Inferior parietal cortex (tissue), 1 donor: Measurements from ENCODE around the gene OSBPL2.

Experiments
- DNase-seq: peaks from one replicate; pipeline ENCODE4 v3.0.0-alpha.2; 2016; ENCODE audit errors: extremely low spot score

OSBPL2 gene

DNA sequence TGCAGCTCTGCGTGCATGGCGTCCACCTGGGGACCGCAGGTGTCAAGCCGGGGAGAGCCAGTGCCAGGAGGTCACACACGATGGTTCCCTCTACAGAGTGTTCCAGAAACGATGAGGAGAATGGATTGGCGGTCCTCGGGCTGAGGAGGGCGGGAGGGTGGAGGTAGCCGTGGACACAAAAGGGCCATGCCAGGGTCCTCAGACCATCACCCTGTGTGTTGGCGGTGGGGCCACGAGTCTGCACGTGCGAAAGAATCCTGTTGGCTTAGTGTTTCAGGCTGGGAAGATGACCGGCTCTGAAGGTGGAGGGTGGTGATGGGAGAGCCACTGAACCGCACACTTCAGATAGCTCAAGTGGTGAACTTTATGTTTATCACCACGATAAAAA lies 31.9 kb upstream of the OSBPL2 start:
- no peak for DNase-seq

DNA sequence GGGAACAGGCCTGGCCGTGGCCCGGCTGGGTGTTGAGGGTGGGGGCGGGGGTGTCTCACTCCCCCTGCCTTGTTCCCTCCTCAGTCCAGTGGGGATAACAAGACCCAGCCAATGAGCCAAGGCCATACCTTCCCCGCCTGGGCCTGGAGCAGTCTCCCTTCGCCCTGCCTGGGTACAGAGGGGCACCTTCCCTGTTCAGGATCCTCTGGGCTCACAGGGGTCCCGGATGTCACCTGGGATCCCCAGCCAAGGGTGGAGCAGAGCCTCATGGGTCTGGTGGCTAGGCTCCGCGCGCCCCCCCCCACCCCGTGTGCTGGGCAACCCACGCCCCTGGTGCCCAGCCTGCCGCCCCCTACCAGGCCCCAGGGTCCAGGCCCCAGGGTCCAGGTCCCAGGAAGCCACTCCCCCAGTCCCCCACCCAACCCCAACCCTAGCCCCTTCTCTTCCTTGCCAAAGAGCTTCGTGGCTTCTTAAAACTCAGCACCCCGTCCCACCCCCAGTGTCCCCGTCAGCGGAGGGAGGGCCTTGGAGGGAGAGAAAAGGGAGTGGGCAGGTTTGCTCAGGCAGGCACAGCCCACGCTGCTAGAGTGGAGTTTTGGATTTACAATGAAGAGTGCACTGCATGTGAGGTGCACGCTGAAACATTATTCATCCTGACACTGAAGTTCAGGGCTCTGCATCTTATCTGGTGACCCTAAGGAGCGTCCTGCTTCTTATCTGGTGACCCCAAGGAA lies 30.1 kb upstream of the OSBPL2 start:
- DNase-seq: no peak

DNA sequence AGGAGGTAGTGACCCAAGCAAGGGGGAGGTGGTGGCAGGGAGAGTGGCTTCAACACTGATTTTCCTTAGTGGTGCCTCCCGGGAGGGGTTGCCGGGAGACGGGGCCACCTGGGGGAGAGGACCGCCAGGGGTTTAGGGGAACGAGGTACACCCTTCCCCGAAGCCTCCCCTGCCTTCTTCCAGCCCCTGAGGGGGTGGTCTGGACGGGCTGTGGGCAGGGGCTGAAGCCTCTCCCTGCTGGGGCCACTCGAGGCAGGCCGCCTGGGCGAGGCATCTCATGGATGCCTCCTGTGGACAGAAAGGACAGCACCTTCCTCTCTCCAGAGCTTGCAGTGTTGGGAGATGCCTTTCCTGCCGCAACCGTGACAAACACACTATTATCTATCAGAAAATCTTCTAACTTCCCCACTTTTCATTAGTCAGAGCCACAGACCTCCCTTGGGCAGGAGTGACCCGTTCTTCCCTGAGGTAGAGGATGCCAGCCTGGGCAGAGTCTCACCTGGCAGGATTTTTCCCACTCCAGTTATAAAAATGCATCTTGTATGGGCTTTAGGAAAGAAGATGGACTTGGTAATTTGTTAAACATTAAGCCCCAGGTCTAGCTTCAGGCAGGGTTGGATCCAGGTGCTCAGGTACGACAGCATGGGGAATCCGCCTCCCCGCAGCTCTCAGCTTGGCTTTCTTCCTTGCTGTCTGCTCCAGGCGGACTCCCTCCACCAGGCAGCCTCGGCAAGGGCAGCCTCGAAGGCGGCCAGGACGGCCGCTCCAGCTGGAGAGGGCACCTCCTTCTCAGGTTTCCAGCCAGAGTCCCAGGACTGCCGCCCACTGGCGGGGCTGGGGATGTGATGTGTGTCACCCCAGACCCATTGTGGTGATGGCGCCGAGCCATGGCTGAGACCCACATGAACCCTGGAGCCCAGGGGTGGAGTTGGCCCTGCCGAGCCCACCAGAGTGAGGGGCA lies 29.2 kb upstream of the OSBPL2 start:
- no peak for DNase-seq

- DNase-seq: no peak
Measured at GRCh38 chr20:62209850-62210495, 28.3 kb upstream of the OSBPL2 start.

- DNase-seq: no peak
Measured at GRCh38 chr20:62210496-62210855, 27.8 kb upstream of the OSBPL2 start.

DNA sequence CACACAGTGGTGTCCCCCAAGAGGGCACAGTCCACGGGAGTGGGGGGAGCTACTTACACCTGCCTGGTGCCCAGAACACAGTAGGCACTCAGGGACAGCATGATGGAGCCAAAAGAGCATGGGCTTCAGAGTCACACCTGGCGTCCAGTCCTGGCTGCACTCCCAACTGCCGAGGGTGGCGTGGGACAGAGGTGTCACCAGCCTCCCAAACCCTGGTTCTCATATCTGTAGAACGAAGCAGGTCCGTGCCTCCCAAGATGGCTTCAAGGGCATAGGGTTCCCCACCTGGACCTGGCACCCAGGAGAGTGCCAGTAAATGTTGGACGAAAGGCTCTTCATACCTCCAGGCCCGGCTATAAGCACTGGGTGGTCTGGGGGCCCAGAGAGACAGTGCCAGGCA lies 27.1 kb upstream of the OSBPL2 start:
- no peak for DNase-seq

DNA sequence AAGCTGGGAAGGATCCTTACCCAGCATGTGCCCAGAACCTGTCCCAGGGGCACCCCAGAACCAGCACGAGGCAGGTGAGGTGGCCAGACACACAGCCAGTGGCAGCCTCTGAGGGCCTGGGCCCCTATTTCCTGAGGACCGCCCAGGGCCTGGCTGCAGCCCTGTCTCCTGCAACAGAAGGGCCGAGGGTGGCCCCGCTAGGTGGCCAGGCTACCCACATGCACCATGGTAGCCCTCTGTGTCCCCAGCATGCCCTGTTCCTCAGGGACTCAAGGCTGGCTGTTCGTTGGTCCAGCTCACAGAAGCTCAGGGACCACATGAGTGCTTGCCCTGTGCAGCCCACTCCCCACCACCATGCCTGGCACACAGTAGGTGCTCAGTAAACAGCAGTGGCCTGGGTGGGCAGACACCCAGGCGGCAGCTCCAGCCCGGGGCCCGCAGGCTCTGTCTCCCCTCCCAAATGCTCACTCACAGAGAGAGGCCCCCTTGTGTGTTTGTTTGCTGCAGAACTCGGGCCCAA lies 26.5 kb upstream of the OSBPL2 start:
- DNase-seq: no peak

DNA sequence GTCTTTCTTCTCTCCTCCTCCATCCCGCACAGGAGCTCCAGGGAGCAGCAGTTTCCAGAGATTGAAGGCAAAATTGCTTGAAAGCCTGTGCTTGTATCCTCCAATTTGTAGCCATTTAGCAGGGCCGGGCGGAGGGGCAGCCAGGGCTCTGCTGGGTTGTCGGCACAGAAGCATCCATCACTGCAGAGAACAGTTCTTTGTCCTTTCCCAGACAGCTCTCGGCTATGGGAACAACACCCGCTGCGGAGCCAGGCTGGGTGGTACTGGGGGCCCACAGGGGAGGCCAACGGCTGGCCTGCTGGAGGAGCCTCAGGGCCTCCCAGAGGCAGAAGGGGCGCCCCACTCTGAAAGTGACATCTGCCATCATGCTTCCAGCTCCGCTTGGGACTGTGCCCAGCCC lies 26.0 kb upstream of the OSBPL2 start:
- no peak for DNase-seq

DNA sequence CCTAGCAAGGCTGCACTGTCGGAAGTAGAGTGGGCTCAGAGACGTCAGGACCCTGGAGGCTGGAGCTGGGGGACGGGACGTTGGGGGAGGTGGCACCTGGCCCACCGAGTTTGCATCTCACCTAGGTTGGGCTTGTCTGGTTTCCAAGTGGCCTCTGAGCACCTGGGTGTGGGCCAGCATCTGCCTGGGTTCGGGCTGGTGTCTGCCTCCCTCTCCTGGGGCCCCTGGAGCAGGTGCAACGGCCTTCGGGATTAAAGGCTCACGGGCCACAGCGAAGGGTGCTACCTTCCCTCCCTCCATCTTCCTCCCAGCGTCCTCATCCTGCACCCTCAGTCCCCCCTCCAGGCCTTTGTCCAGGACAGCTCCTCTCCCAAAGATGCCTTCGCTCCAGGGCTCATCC lies 24.3 kb upstream of the OSBPL2 start:
- DNase-seq: no peak

GRCh38 chr20:62215020-62215990 lies 23.0 kb upstream of the OSBPL2 start:
- no peak for DNase-seq

GRCh38 chr20:62215991-62216635 lies 22.2 kb upstream of the OSBPL2 start:
- no peak for DNase-seq

- no peak for DNase-seq
Measured at GRCh38 chr20:62216636-62217566, 21.4 kb upstream of the OSBPL2 start.

DNA sequence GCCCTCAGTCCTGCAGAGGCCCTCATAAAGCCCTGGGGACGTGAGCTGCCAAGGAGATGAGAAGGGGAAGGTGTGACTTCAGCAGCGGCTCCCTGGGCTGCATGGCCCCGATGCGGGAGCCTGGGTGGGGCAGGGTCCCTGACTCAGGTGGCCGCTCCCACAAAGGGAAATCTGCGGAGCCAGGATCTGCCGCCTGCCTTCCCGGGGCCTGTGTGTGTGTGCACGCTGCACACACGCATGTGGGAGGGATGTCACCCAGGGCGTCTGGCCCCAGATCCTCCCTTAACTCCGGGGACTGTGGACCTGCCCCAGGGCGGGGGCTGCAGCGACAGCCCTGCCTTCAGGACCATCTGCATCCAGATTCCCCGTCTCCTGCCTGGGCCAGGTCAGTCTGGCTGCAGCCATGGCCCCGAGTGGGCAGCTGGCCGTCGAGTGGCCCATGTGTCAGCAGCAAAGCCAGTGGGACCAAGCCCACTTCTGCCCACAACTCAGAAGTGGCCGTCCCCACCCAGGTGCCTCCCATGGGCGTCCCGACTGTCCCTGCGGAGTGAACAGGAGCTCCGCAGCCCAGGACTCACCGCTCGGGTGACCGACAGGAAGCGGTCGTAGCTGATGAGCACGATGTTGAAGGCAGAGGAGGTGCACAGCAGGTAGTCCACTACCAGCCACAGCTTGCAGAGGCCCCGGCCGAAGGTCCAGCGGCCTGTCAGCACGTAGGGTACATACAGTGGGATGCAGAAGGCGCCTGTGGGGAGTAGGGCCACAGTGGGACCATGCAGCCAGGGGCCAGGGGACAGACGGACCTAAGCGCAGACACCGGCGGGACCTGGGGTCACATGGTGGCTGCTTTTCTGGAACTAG lies 20.2 kb upstream of the OSBPL2 start:
- DNase-seq: no peak

- no peak for DNase-seq
Measured at GRCh38 chr20:62219101-62219991, 19.0 kb upstream of the OSBPL2 start.

- no peak for DNase-seq
Measured at GRCh38 chr20:62219992-62220665, 18.2 kb upstream of the OSBPL2 start, which contains the start of gene HRH3. TSS of gene HRH3 (minus strand) at chr20:62220278. CDS start at chr20:62219970, 308 bp downstream.

DNA sequence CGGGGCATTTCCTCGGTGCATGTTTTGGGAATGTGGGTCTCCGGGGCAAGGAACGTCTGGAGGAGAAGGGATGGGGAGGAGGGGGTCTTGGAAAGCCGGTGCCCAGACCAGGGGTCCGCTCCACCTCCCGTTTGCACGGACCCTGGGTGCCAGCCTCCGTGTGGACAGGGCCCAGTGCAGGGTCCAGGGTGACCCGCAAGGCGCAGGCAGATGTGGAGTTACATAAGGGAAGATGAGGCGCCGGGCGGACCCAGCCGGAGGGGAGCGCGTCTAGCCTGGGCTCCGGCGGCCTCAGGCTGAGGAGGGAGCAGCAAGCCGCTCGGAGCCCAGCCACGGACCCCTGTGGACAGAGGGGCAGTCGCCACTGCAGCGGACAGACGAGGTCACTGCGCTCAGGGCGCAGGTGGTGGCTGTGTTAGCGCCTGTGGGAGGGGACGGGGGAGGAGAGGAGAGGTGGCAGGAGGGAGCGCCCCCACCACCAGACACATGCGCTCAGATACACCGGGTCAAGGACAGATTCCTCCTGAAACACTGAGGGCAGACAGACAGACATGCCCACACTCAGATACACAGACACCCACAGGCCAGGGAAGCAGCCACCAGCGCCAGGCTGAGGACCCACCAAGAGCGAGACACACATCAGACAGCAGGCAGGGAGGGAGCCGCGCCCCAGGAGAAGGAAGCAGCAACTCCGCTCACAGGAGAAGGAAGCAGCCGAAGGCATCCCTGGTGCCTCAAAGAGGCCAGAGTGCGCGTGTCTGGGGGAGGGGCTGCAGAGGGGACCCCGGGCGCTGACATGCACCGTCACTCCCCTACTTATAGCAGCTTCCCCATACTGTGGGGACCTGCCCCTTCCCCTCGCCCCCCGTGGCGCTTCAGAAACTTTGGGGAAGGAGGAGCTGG lies 17.4 kb upstream of the OSBPL2 start:
- DNase-seq: no peak
